Gastroesophageal sphincter (tissue), 3 donors: Measurements from ENCODE around the gene XG.

Experiments used
- EP300 ChIP-seq: sonication (generic); formaldehyde crosslinking; IDR thresholded peaks from one replicate; pipeline ENCODE4 v1.6.1; 2017; ENCODE audit warnings: antibody characterized with exemption, mild to moderate bottlenecking
- POLR2A ChIP-seq, 2 donors: fragments of 450-650 bp; IDR thresholded peaks; one replicate each; pipeline ENCODE4 v1.6.1; 2017; ENCODE audit warnings: antibody characterized with exemption in 2 of 2, mild to moderate bottlenecking in 2 of 2, moderate library complexity in 1 of 2
- POLR2AphosphoS5 ChIP-seq: sonication (generic); formaldehyde crosslinking; IDR thresholded peaks from one replicate; pipeline ENCODE4 v1.6.1; 2017; ENCODE audit warnings: antibody characterized with exemption
- TF ChIP-seq, protein P1 (sequence below), 4 experiments: fragments of 200-600 bp in 2 of 4; fragments of 450-650 bp in 2 of 4; sonication (generic) in 1 of 4; IDR thresholded peaks; one replicate each; pipeline ENCODE4 v1.5.1; 2017 to 2019; ENCODE audit warnings: antibody characterized with exemption in 4 of 4, mild to moderate bottlenecking in 2 of 4, moderate library complexity in 2 of 4

DNA sequence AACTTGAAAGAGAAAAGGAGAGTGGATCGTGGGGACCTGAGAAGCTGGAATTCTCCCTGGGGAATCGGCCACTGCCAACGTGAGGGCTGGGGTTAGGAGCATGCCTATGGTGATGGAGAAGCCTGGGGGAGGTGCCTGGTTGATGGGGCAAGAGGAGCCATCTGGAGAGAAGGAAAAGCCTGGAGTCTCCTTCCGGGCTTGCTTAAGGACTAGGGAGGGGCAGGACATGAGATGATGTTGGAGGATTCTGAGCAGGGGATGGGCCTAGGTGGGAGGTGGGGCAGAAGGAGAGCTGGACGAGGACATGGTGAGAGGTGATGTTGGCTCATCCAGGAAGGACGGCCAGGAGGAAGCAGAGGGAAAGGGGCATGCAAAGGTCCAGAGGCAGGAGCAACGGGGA lies 41.9 kb downstream of the XG start:
- TF ChIP-seq EP300 (no peak), POLR2AphosphoS5 (no peak), POLR2A (IDR thresholded peaks at IDR 0.05) (no peak)
- TF ChIP-seq, protein P1, sequence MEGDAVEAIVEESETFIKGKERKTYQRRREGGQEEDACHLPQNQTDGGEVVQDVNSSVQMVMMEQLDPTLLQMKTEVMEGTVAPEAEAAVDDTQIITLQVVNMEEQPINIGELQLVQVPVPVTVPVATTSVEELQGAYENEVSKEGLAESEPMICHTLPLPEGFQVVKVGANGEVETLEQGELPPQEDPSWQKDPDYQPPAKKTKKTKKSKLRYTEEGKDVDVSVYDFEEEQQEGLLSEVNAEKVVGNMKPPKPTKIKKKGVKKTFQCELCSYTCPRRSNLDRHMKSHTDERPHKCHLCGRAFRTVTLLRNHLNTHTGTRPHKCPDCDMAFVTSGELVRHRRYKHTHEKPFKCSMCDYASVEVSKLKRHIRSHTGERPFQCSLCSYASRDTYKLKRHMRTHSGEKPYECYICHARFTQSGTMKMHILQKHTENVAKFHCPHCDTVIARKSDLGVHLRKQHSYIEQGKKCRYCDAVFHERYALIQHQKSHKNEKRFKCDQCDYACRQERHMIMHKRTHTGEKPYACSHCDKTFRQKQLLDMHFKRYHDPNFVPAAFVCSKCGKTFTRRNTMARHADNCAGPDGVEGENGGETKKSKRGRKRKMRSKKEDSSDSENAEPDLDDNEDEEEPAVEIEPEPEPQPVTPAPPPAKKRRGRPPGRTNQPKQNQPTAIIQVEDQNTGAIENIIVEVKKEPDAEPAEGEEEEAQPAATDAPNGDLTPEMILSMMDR (IDR thresholded peaks at IDR 0.05), result no peak
